GM21515 (cell line): ENCODE data around the gene SERPINA4.

Source experiments
- ATAC-seq: cut with Tn5 transposase; IDR thresholded peaks from one replicate; pipeline ENCODE4 v1.9.1; 2021; ENCODE audit not compliant: unreplicated experiment

The SERPINA4 gene

GRCh38 chr14:94542811-94543440 lies 18.3 kb upstream of the SERPINA4 start:
- ATAC-seq, result no peak

GRCh38 chr14:94543449-94544124 lies 17.7 kb upstream of the SERPINA4 start:
- no peak for ATAC-seq

- no peak for ATAC-seq
Observed at GRCh38 chr14:94544726-94545125, 16.5 kb upstream of the SERPINA4 start.

- no peak for ATAC-seq
Observed at GRCh38 chr14:94545131-94545841, 16.0 kb upstream of the SERPINA4 start.

GRCh38 chr14:94547151-94547680 lies 14.0 kb upstream of the SERPINA4 start:
- no peak for ATAC-seq

- ATAC-seq, result no peak
Observed at GRCh38 chr14:94547726-94548125, 13.5 kb upstream of the SERPINA4 start.

- no peak for ATAC-seq
Observed at GRCh38 chr14:94548131-94548998, 12.9 kb upstream of the SERPINA4 start.

- ATAC-seq, result no peak
Observed at GRCh38 chr14:94548999-94549985, 11.9 kb upstream of the SERPINA4 start.

GRCh38 chr14:94550041-94550440 lies 11.2 kb upstream of the SERPINA4 start:
- no peak for ATAC-seq

- no peak for ATAC-seq
Observed at GRCh38 chr14:94555991-94556390, 5.3 kb upstream of the SERPINA4 start.

GRCh38 chr14:94557327-94557726 lies 3.9 kb upstream of the SERPINA4 start:
- ATAC-seq, result no peak

GRCh38 chr14:94558842-94559241 lies 2.4 kb upstream of the SERPINA4 start:
- no peak for ATAC-seq

GRCh38 chr14:94559638-94560290 lies 1.5 kb upstream of the SERPINA4 start:
- ATAC-seq, result no peak

GRCh38 chr14:94560291-94560665 lies 964 bp upstream of the SERPINA4 start:
- no peak for ATAC-seq

GRCh38 chr14:94561656-94562010 lies 391 bp downstream of the SERPINA4 start:
- no peak for ATAC-seq

GRCh38 chr14:94562022-94562421 lies 780 bp downstream of the SERPINA4 start:
- no peak for ATAC-seq

GRCh38 chr14:94562941-94563883 lies 2.0 kb downstream of the SERPINA4 start:
- ATAC-seq, result no peak

- ATAC-seq, result no peak
Observed at GRCh38 chr14:94564381-94564780, 3.1 kb downstream of the SERPINA4 start.
